Neural crest cell (in vitro differentiated cells): ENCODE measurements around the gene WDR86. TPM values are rescaled to one million over a fixed set of nuclear protein-coding genes. Genes with fewer than 3 reads are reported as not detected.

Source experiments
- DNase-seq: peaks from one replicate; pipeline ENCODE4 v3.0.0; 2021; ENCODE audit warnings: low read depth, mixed read lengths, low spot score
- H3K27ac Mint-ChIP-seq: one replicate; pipeline ENCODE4 v1.8.0; 2021; ENCODE audit warnings: mild to moderate bottlenecking, mixed read lengths; ENCODE audit not compliant: unreplicated experiment
- H3K27me3 Mint-ChIP-seq: 2 replicates; pipeline ENCODE4 v1.8.0; 2021; ENCODE audit warnings: low read depth, mild to moderate bottlenecking, mixed read lengths
- H3K36me3 Mint-ChIP-seq: 2 replicates; pipeline ENCODE4 v1.8.0; 2021; ENCODE audit warnings: low read depth, mild to moderate bottlenecking, mixed read lengths
- H3K4me1 Mint-ChIP-seq: 2 replicates; pipeline ENCODE4 v1.8.0; 2021; ENCODE audit warnings: mixed read lengths
- H3K4me3 Mint-ChIP-seq: one replicate; pipeline ENCODE4 v1.8.0; 2021; ENCODE audit warnings: mild to moderate bottlenecking, mixed read lengths
- H3K9me3 Mint-ChIP-seq: 2 replicates; pipeline ENCODE4 v1.8.0; 2021; ENCODE audit warnings: mixed read lengths
- total RNA-seq: library from RNA; stranded (reverse); gene quantifications from 2 replicates; pipeline ENCODE4 v1.2.1, GENCODE V29; 2021
- TF ChIP-seq, protein P1 (sequence below): fragments of 200-600 bp; sonication (generic); conservative IDR thresholded peaks from 2 replicates; pipeline ENCODE4 v1.5.0; 2021; ENCODE audit warnings: antibody characterized with exemption, mild to moderate bottlenecking

The WDR86 gene
- total RNA-seq, 1 donor from 2014 or later, result 29.8 TPM

DNA sequence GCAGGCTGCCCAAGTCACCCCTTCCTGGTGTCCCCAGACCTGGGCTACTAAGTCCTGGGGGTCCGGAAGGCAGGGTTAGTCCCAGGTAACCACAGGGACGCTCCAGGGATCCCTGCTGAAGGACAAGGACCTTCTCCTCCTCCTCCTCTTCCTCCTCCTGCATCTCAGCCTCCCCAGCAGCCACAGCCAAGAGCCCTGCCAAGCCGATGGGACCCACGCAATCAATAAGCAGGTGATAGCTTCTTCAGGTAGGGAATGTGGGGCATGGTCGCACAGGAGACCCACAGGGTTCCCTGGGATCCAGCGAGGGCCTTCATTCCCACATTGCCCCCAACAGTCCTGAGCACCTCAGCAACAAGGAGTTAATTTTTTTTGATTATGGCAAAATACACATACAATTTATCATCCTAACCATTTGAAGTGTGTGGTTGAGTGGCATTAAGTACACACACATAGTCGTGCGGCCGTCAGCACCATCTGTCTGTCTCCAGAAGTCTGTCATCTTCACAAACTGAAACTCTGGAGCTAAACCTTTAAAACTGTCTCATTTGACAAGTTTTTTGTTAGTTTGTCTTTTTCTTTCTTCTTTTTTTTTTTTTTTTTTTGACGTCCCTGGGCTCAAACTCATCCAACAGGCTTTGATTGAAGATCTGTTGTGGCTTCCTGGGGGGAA lies 18.0 kb upstream of the WDR86 start:
- H3K9me3 Mint-ChIP-seq, result no peaks in the 10 kb centered on the region
- TF ChIP-seq, protein P1, sequence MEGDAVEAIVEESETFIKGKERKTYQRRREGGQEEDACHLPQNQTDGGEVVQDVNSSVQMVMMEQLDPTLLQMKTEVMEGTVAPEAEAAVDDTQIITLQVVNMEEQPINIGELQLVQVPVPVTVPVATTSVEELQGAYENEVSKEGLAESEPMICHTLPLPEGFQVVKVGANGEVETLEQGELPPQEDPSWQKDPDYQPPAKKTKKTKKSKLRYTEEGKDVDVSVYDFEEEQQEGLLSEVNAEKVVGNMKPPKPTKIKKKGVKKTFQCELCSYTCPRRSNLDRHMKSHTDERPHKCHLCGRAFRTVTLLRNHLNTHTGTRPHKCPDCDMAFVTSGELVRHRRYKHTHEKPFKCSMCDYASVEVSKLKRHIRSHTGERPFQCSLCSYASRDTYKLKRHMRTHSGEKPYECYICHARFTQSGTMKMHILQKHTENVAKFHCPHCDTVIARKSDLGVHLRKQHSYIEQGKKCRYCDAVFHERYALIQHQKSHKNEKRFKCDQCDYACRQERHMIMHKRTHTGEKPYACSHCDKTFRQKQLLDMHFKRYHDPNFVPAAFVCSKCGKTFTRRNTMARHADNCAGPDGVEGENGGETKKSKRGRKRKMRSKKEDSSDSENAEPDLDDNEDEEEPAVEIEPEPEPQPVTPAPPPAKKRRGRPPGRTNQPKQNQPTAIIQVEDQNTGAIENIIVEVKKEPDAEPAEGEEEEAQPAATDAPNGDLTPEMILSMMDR, result no peak
- H3K27ac Mint-ChIP-seq, result peak overlapping the region; percentile 43
- peaks cover 25% of the 10 kb centered on the region for H3K4me1 Mint-ChIP-seq
- no peaks in the 10 kb centered on the region for H3K27me3 Mint-ChIP-seq
- no peak for DNase-seq
- no peak overlapping the region for H3K4me3 Mint-ChIP-seq
- H3K36me3 Mint-ChIP-seq, result no peaks in the 10 kb centered on the region

DNA sequence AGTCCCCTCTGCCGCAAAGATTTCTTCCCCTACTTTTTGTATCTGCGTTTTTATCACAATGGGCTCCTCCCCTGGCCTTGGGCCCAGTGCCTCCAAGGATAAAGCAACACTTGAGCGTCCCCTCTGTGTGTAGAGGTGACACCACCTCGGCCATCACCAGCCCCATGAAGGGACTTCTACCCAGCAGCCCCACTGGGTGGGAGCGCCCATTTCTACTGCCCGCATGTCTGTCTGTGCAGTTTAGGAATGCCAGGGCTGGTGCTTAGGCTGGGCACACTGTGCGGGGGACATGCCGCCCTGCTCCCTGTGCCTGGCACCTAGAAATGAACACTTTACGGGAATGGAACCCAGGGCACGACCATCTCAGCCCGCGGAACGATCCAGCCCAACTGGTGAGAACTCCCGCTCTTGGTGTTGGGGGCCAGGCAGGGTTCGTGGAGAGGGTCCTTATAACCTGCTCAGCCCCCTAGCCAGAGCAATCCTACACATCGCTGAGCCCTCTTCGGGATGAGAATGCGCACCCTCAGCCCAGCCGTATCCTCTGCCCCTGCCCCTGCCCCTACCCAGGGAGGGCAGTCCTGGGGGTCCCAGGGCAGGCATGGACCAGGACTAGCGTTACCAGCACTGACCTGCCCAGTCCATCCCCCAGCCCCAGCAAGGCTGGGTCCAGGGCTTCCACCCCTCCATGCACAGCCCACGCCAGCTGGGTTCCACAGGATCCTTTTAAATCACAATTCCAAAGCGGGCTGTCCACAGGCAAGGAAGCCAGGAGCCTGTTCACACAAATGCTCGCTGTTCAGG lies 17.3 kb upstream of the WDR86 start:
- Mint-ChIP-seq H3K27ac (no peak overlapping the region), H3K4me3 (no peak overlapping the region), H3K27me3 (no peaks in the 10 kb centered on the region), H3K36me3 (peaks cover under 1% of the 10 kb centered on the region), H3K4me1 (peaks cover 25% of the 10 kb centered on the region), H3K9me3 (peaks cover 4% of the 10 kb centered on the region)
- DNase-seq, result no peak
- TF ChIP-seq, protein P1, result no peak

DNA sequence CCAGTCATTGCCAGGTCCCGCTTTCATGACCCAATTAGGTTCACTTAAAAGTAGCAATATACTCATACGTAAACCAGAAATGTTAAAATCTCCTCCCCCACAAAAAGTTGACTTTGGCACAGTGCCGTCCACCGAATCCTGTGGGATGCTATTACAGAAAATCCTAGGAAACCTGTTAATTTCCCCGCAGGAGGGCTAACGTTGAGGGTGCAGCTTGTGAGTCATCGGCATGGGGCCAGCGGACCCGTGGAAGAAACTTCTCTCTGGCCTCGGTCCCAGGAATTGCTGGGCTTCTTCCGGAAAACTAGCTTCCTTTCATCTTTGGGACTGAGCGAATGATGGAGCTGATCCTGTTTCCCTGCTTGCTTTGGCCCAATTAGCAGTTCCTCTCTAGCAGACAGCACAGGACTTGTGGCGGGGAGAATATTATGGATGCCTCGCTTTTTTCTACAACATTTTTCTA lies 16.6 kb upstream of the WDR86 start:
- peaks cover 25% of the 10 kb centered on the region for H3K4me1 Mint-ChIP-seq
- DNase-seq, result no peak
- no peak overlapping the region for H3K4me3 Mint-ChIP-seq
- no peaks in the 10 kb centered on the region for H3K27me3 Mint-ChIP-seq
- H3K9me3 Mint-ChIP-seq, result peaks cover 8% of the 10 kb centered on the region
- no peak overlapping the region for H3K27ac Mint-ChIP-seq
- peaks cover 3% of the 10 kb centered on the region for H3K36me3 Mint-ChIP-seq
- TF ChIP-seq, protein P1, result no peak

DNA sequence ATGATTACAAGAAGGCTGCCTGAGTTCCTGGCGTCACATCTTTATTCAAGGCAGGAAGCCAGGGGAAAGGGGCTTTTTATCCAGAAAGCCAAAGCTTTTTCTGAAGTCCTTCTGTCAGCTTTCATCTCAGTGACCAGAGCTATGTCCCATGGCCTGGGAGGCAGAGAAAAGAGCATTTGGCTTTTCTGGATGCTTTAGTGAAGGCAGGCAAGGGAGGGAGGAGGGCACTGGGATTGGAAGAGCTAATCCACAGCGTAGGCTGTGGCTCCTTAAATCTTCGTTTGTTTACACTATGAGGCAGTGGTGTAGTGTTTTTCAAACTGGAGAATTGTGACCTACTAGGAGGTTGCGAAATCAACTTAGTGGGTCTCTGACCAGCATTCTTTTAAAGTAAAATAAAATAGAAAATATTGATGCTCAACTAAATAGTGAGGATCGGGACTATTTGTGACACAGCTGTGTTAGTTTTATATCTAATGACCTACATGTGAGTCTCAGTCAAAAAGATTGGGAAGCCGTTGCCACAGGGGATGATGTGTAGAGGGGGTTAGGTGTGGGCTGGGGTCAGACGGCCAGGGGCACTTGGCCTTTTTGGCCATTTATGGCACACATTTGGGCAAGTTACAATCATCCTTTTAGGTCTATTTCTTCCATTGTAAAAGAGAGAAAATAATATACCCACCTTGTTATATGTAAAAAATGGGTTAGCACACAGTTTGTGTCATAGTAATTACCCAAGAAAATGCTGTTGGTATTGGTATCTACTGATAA lies 16.0 kb upstream of the WDR86 start:
- peaks cover 8% of the 10 kb centered on the region for H3K9me3 Mint-ChIP-seq
- H3K4me3 Mint-ChIP-seq, result no peak overlapping the region
- TF ChIP-seq, protein P1, result no peak
- no peaks in the 10 kb centered on the region for H3K27me3 Mint-ChIP-seq
- H3K4me1 Mint-ChIP-seq, result peaks cover 25% of the 10 kb centered on the region
- peaks cover 3% of the 10 kb centered on the region for H3K36me3 Mint-ChIP-seq
- no peak overlapping the region for H3K27ac Mint-ChIP-seq
- DNase-seq, result no peak

DNA sequence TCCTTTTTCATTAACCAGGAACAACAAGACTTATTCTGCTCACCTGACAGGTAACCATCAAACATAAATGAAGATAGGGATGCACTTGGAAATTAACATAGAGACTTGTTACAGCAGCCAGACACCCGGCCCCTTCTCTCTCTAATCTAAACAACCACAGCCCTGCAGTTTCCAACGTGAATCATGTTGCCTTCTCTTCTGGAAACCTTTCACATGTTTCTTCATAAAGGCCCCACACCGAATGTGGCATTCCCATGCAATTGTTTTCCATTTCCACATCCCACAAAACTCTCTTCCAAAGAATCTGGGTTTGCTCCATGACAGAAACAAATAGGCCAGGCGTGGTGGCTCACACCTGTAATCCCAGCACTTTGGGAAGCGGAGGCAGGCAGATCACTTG lies 15.0 kb upstream of the WDR86 start:
- DNase-seq, result no peak
- no peak overlapping the region for H3K4me3 Mint-ChIP-seq
- no peak overlapping the region for H3K27ac Mint-ChIP-seq
- TF ChIP-seq, protein P1, result no peak
- peaks cover 8% of the 10 kb centered on the region for H3K9me3 Mint-ChIP-seq
- H3K4me1 Mint-ChIP-seq, result peaks cover 22% of the 10 kb centered on the region
- peaks cover 9% of the 10 kb centered on the region for H3K36me3 Mint-ChIP-seq
- no peaks in the 10 kb centered on the region for H3K27me3 Mint-ChIP-seq
